Duodenal mucosa (tissue), 2 donors: ENCODE measurements around the gene PLD1.

Experiments used
- H3K27ac ChIP-seq: one replicate; pipeline ENCODE4 v1.7.0; 2013; ENCODE audit warnings: low read depth, low read length
- H3K27me3 ChIP-seq, 2 donors: one replicate each; pipeline ENCODE4 v1.7.0; 2013; ENCODE audit warnings: low read length in 2 of 2, control low read depth in 1 of 2; ENCODE audit not compliant: insufficient read depth in 2 of 2, control insufficient read depth in 1 of 2
- H3K36me3 ChIP-seq, 2 donors: one replicate each; pipeline ENCODE4 v1.7.0; 2013; ENCODE audit warnings: low read length in 2 of 2, control low read depth in 1 of 2; ENCODE audit not compliant: insufficient read depth in 2 of 2, control insufficient read depth in 1 of 2
- H3K4me1 ChIP-seq, 2 donors: one replicate each; pipeline ENCODE4 v1.7.0; 2013; ENCODE audit warnings: low read length in 2 of 2, control low read depth in 1 of 2; ENCODE audit not compliant: insufficient read depth in 2 of 2, control insufficient read depth in 1 of 2
- H3K4me3 ChIP-seq, 2 donors: one replicate each; pipeline ENCODE4 v1.7.0; 2013; ENCODE audit warnings: low read length in 2 of 2, low read depth in 1 of 2
- H3K9ac ChIP-seq, 2 donors: one replicate each; pipeline ENCODE4 v1.7.0; 2013; ENCODE audit warnings: low read length in 2 of 2, low read depth in 1 of 2
- H3K9me3 ChIP-seq, 2 donors: one replicate each; pipeline ENCODE4 v1.7.0; 2013; ENCODE audit warnings: low read length in 2 of 2, control low read depth in 1 of 2; ENCODE audit not compliant: control insufficient read depth in 1 of 2

The PLD1 gene

GRCh38 chr3:171598990-171599389, 211.3 kb downstream of the PLD1 start:
- no peak overlapping the region for H3K4me3 ChIP-seq
- no peak overlapping the region for H3K9ac ChIP-seq
- H3K4me1 ChIP-seq = no peaks in the 10 kb centered on the region
- H3K27me3 ChIP-seq = no peaks in the 10 kb centered on the region
- H3K36me3 ChIP-seq = peaks cover 18 to 32% of the 10 kb centered on the region in 2 donors
- H3K27ac ChIP-seq = no peak overlapping the region
- no peaks in the 10 kb centered on the region for H3K9me3 ChIP-seq

DNA sequence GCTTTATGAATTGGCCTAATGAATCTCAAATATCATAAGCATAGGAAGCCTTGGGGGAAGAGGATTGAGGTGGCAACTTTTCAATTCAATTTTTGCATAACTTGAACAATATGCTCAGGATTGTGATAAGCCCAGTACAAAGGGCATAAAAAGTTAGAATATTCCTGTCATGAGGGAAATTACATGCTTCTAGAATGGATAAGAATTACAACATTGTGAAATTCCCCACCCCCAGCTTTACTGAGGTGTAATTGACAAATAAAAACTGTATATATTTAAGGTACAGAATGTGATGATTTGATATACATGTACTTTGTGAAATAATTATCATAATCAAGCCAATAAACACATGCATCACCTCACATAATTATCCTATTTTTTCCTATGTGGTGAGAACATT, 217.5 kb downstream of the PLD1 start:
- H3K4me3 ChIP-seq = no peak overlapping the region

DNA sequence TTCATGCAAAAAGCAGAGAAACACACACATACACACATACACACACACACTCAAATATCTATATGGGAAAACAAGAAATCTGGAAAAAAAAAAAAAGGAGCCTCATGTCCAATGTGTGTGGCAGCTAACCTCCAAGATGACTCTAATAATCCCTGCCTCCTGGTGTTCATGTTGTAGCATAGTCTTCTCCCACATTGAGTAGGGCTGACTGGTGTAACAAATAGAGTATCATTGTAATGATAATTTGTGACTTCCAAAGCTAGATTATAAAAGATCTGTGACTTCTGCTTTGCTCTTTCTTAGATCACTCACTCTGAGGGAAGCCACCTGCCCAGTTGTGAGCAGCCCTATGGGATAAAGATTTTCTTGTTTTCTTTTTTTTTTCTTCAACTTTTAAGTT, 219.2 kb downstream of the PLD1 start:
- Histone ChIP-seq H3K4me1 (no peaks in the 10 kb centered on the region), H3K9ac (no peak overlapping the region), H3K36me3 (no peaks in the 10 kb centered on the region), H3K27ac (no peak overlapping the region), H3K9me3 (no peaks in the 10 kb centered on the region), H3K4me3 (no peak overlapping the region), H3K27me3 (no peaks in the 10 kb centered on the region)

More for the DNA sequence above, 217.5 kb downstream of the PLD1 start:
- no peaks in the 10 kb centered on the region for H3K27me3 ChIP-seq
- H3K4me1 ChIP-seq = no peaks in the 10 kb centered on the region
- H3K36me3 ChIP-seq = no peaks in the 10 kb centered on the region
- H3K9me3 ChIP-seq = no peaks in the 10 kb centered on the region
- H3K9ac ChIP-seq = no peak overlapping the region
- no peak overlapping the region for H3K27ac ChIP-seq

DNA sequence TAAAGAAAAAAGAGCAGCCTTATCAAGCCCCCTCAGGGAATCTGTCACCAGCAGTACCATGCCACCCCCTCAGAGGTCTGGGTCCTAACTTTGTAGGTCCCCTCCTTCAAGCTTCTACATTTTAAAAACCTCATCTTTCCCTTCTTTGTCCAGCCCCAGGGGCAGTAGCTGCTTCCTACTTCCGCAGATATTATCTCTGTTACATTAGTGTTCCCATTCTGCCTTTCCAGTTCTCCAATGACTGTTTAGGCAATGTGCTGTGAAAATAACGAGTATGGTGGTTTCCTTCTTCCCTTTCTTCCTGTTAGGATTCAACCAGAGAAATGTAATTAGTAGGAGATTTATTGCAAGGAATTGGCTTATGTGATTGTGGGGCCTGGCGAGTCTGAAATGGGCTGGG, 224.0 kb downstream of the PLD1 start:
- Histone ChIP-seq H3K36me3 (no peaks in the 10 kb centered on the region), H3K9me3 (no peaks in the 10 kb centered on the region), H3K9ac (no peak overlapping the region), H3K27ac (no peak overlapping the region), H3K4me1 (no peaks in the 10 kb centered on the region), H3K4me3 (no peak overlapping the region), H3K27me3 (no peaks in the 10 kb centered on the region)

DNA sequence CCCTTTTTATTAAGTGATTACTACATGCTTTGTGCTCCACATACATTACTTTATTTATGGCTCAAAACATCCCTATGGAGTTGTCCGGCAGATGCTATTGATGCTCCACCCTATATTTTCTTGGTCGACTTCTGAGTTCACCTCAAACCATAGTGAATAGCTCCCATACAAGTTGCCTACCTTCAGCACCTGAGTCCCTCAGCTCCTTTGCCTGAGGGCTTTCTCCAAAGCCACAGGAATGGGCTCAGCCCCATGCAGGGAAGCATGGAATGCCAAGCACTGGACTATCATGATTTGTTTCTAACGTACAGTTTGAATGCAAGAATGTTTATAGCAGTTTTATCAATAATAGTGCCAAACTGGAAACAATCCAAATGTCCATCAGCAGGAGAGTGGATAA, 225.2 kb downstream of the PLD1 start:
- Histone ChIP-seq H3K27ac (no peak overlapping the region), H3K4me3 (no peak overlapping the region), H3K27me3 (no peaks in the 10 kb centered on the region), H3K9ac (no peak overlapping the region), H3K9me3 (no peaks in the 10 kb centered on the region), H3K4me1 (no peaks in the 10 kb centered on the region), H3K36me3 (no peaks in the 10 kb centered on the region)

DNA sequence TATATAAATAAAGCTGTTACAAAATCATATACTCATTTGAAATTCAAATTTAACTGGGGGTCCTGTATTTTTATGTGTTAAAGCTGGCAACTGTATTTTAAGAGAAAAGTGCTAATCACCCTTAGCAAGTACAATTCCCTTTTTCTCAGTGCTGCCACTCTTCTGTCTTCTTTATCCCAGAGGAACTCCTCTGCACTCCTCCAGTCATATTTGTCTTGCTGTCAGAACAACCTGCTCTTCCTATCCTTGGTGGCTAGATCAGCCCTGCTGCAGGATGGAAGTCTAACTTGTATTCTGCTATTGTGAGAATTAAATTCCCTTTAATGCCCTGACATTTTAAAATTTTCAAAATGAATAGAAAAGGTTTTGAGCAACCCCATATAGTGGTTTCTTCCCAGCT, 226.2 kb downstream of the PLD1 start:
- Histone ChIP-seq H3K27me3 (no peaks in the 10 kb centered on the region), H3K4me1 (no peaks in the 10 kb centered on the region), H3K9me3 (no peaks in the 10 kb centered on the region)

DNA sequence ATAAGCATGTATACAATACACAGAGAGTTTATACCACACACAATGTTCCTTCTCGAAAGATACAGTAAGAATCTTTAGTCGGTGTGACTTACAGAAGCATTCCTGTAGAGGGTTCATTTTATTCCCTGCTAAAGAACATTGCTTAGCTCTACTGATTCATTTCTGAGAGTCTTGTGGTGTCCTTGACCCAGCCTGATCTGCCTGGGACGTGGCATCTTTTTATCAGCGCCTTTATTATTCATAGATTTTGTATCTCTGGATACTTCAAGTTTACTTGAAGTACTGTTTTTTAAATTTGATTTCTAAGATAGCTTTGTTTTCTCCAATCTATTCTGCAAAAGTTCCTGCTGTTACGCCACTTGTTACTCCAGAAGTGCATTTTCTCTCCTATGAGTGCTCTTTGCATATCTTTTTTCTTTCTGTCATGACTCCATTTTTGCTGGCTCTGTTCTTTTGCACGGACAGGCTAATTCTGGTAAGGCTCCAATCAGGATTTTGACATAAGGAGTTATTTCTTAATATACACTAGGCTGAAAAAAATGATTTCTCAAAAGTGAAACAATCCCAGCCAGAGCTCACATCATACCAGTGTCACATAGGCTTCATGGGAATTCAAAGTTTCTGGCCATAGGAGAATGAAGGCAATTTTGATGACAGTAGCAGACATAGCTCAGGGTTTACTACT, 235.6 kb downstream of the PLD1 start:
- H3K9ac ChIP-seq = no peak overlapping the region
- H3K9me3 ChIP-seq = no peaks in the 10 kb centered on the region
- no peaks in the 10 kb centered on the region for H3K4me1 ChIP-seq
- H3K4me3 ChIP-seq = no peak overlapping the region
- no peak overlapping the region for H3K27ac ChIP-seq
- H3K36me3 ChIP-seq = no peaks in the 10 kb centered on the region
- no peaks in the 10 kb centered on the region for H3K27me3 ChIP-seq

More for the DNA sequence above, 226.2 kb downstream of the PLD1 start:
- no peak overlapping the region for H3K9ac ChIP-seq
- no peak overlapping the region for H3K27ac ChIP-seq
- no peaks in the 10 kb centered on the region for H3K36me3 ChIP-seq
- H3K4me3 ChIP-seq = no peak overlapping the region

DNA sequence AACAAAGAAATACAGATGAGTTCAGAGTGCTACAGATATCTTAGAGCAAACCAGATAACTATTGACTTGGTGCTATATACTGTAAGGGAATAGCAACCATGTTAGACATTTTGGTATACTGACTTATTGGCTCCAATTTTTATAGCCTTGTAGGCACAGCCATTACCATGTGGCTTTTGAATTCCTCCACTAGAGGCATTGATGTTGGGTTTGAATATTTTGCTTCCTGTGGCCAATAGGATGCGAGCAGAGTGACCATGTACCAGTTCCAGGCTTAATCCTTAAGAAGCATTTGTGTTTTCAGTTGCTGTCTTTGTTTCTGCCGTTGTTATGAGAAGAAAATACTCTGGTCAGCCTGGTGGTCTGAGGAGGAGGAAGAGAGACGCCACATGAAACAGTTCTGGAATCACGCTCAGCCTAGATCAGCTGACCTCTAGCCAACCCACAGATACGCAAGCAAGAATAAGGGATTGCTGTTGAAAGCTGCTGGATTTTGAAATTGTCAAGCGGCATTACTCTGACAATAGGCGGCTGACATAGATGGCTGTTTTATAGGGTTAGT, 240.6 kb downstream of the PLD1 start:
- H3K4me3 ChIP-seq = no peak overlapping the region
- no peak overlapping the region for H3K9ac ChIP-seq
- no peak overlapping the region for H3K27ac ChIP-seq
- no peaks in the 10 kb centered on the region for H3K4me1 ChIP-seq
- no peaks in the 10 kb centered on the region for H3K9me3 ChIP-seq
- H3K27me3 ChIP-seq = no peaks in the 10 kb centered on the region
- no peaks in the 10 kb centered on the region for H3K36me3 ChIP-seq

- Histone ChIP-seq H3K4me3 (no peak overlapping the region), H3K27me3 (no peaks in the 10 kb centered on the region), H3K9me3 (no peaks in the 10 kb centered on the region), H3K9ac (no peak overlapping the region), H3K27ac (no peak overlapping the region), H3K36me3 (no peaks in the 10 kb centered on the region), H3K4me1 (no peaks in the 10 kb centered on the region)
These were observed 241.5 kb downstream of the PLD1 start for GRCh38 chr3:171568766-171569165.

DNA sequence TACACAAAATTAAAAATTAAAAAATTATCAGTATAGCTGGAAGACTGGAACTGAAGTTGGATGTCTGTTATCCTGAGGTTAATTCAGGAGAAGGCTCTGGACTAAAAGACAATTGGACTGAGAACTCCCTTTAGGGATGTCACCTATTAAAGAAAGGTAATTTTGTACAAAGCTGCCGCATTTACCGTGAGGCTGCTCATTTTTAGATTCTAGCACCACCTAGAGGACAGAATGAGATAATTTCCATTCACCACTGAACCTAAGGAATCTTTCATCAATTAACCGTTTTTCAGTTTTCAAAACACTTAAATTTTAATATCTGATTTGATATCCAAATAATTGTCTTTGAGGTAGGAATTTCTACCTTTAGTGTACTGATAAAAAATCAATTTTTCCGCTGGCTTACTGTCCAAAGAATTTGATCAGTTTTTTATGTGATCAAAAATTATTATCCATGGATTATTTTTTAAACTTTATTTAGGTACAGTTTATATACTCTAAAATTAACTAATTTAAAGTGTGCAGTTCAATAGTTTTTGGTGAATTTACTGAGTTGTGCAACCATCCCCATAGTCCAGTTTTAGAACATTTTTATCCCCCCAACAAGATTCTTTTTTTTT, 243.4 kb downstream of the PLD1 start:
- H3K27ac ChIP-seq = no peak overlapping the region
- H3K36me3 ChIP-seq = no peaks in the 10 kb centered on the region
- no peaks in the 10 kb centered on the region for H3K27me3 ChIP-seq
- H3K4me3 ChIP-seq = no peak overlapping the region
- H3K9me3 ChIP-seq = no peaks in the 10 kb centered on the region
- no peak overlapping the region for H3K9ac ChIP-seq
- no peaks in the 10 kb centered on the region for H3K4me1 ChIP-seq
